ENCODE results near the gene PLA2G10. TPM values are rescaled to one million over a fixed set of nuclear protein-coding genes. Genes with fewer than 3 reads are reported as not detected.
"Not testable (repeated sequence)": the region's sequence is repeated elsewhere in the genome, so short reads cannot be mapped to it uniquely, and the experiment has no call there.

Gene PLA2G10
- total RNA-seq, result not detected
- polyA plus RNA-seq, result 0.57 TPM
- long read RNA-seq, donor 1, result 0 reads
- long read RNA-seq, donor 2, result 0 reads
- long read RNA-seq, donor 3, result 0 reads
- long read RNA-seq, donor 4, result 0 reads
- long read RNA-seq, donor 5, result 0 reads
- long read RNA-seq, donor 6, result 0 reads
- long read RNA-seq, donor 7, result 0 reads
- long read RNA-seq, donor 8, result 0 reads
- long read RNA-seq, donor 9, result 0 reads
- long read RNA-seq, donor 10, result 0 reads

GRCh38 chr16:14694129-14694528 is at the start of gene PLA2G10:
Gene PLA2G10 (minus strand): TSS chr16:14694308. CDS start chr16:14694229, 79 bp downstream.
- not testable (repeated sequence) for DNase-seq (ENCODE audit: low read depth in 6 of 9, low spot score in 9 of 9)

GRCh38 chr16:14742273-14743128 is 48.4 kb upstream of the PLA2G10 start, which contains the start of gene NPIPA2:
Gene NPIPA2 (plus strand): TSS chr16:14742533. CDS start chr16:14748066, 5,533 bp downstream.
- not testable (repeated sequence) for H3K9me3 ChIP-seq (ENCODE audit: control insufficient read depth in 2 of 2, insufficient read depth in 1 of 2, low read length in 1 of 2)
- no CpG with 5 or more reads among the region's 73 CpGs for WGBS

More at GRCh38 chr16:14694129-14694528, at the start of gene PLA2G10:
- H3K27ac ChIP-seq (ENCODE audit: low read depth in 1 of 2, low read length in 1 of 2); H3K27me3 ChIP-seq (ENCODE audit: control insufficient read depth in 2 of 2, insufficient read depth in 1 of 2, low read length in 1 of 2); H3K9me3 ChIP-seq (ENCODE audit: control insufficient read depth in 2 of 2, insufficient read depth in 1 of 2, low read length in 1 of 2); H3K36me3 ChIP-seq (ENCODE audit: control insufficient read depth in 2 of 2, insufficient read depth in 2 of 2, low read length in 1 of 2); H3K4me3 ChIP-seq (ENCODE audit: low read length in 2 of 2); H3K4me1 ChIP-seq (ENCODE audit: control insufficient read depth in 2 of 2, insufficient read depth in 2 of 2, low read length in 2 of 2): not testable (repeated sequence)
- WGBS, result no CpG with 5 or more reads among the region's 28 CpGs

GRCh38 chr16:14741794-14742193 is 47.7 kb upstream of the PLA2G10 start:
- not testable (repeated sequence) for H3K4me1 ChIP-seq (ENCODE audit: control insufficient read depth in 2 of 2, insufficient read depth in 2 of 2, low read length in 2 of 2); DNase-seq (ENCODE audit: low read depth in 6 of 9, low spot score in 9 of 9)

More at GRCh38 chr16:14742273-14743128, 48.4 kb upstream of the PLA2G10 start, which contains the start of gene NPIPA2:
- H3K27me3 ChIP-seq (ENCODE audit: control insufficient read depth in 2 of 2, insufficient read depth in 1 of 2, low read length in 1 of 2); DNase-seq (ENCODE audit: low read depth in 6 of 9, low spot score in 9 of 9); H3K27ac ChIP-seq (ENCODE audit: low read depth in 1 of 2, low read length in 1 of 2); H3K36me3 ChIP-seq (ENCODE audit: control insufficient read depth in 2 of 2, insufficient read depth in 2 of 2, low read length in 1 of 2); H3K4me1 ChIP-seq (ENCODE audit: control insufficient read depth in 2 of 2, insufficient read depth in 2 of 2, low read length in 2 of 2); H3K4me3 ChIP-seq (ENCODE audit: low read length in 2 of 2): not testable (repeated sequence)

GRCh38 chr16:14740832-14741385 is 46.8 kb upstream of the PLA2G10 start:
- not testable (repeated sequence) for H3K27ac ChIP-seq (ENCODE audit: low read depth in 1 of 2, low read length in 1 of 2); H3K9me3 ChIP-seq (ENCODE audit: control insufficient read depth in 2 of 2, insufficient read depth in 1 of 2, low read length in 1 of 2); H3K27me3 ChIP-seq (ENCODE audit: control insufficient read depth in 2 of 2, insufficient read depth in 1 of 2, low read length in 1 of 2); H3K36me3 ChIP-seq (ENCODE audit: control insufficient read depth in 2 of 2, insufficient read depth in 2 of 2, low read length in 1 of 2); H3K4me1 ChIP-seq (ENCODE audit: control insufficient read depth in 2 of 2, insufficient read depth in 2 of 2, low read length in 2 of 2); H3K4me3 ChIP-seq (ENCODE audit: low read length in 2 of 2); DNase-seq (ENCODE audit: low read depth in 6 of 9, low spot score in 9 of 9)
- 87% methylated on average over 2 of the region's 10 CpGs for WGBS

More at GRCh38 chr16:14741794-14742193, 47.7 kb upstream of the PLA2G10 start:
- H3K27me3 ChIP-seq (ENCODE audit: control insufficient read depth in 2 of 2, insufficient read depth in 1 of 2, low read length in 1 of 2); H3K4me3 ChIP-seq (ENCODE audit: low read length in 2 of 2); H3K9me3 ChIP-seq (ENCODE audit: control insufficient read depth in 2 of 2, insufficient read depth in 1 of 2, low read length in 1 of 2); H3K36me3 ChIP-seq (ENCODE audit: control insufficient read depth in 2 of 2, insufficient read depth in 2 of 2, low read length in 1 of 2); H3K27ac ChIP-seq (ENCODE audit: low read depth in 1 of 2, low read length in 1 of 2): not testable (repeated sequence)
- WGBS, result no CpG with 5 or more reads among the region's 11 CpGs

- not testable (repeated sequence) for H3K27ac ChIP-seq (ENCODE audit: low read depth in 1 of 2, low read length in 1 of 2); H3K36me3 ChIP-seq (ENCODE audit: control insufficient read depth in 2 of 2, insufficient read depth in 2 of 2, low read length in 1 of 2); H3K27me3 ChIP-seq (ENCODE audit: control insufficient read depth in 2 of 2, insufficient read depth in 1 of 2, low read length in 1 of 2); H3K4me1 ChIP-seq (ENCODE audit: control insufficient read depth in 2 of 2, insufficient read depth in 2 of 2, low read length in 2 of 2); H3K9me3 ChIP-seq (ENCODE audit: control insufficient read depth in 2 of 2, insufficient read depth in 1 of 2, low read length in 1 of 2); DNase-seq (ENCODE audit: low read depth in 6 of 9, low spot score in 9 of 9); H3K4me3 ChIP-seq (ENCODE audit: low read length in 2 of 2)
- WGBS, result no CpG with 5 or more reads among the region's 28 CpGs
These were observed 39.1 kb upstream of the PLA2G10 start for GRCh38 chr16:14733233-14733632.

GRCh38 chr16:14703156-14704011 is 9.3 kb upstream of the PLA2G10 start, which contains the start of gene NPIPA3:
Gene NPIPA3 (plus strand): TSS chr16:14703411. CDS start chr16:14708944, 5,533 bp downstream.
- H3K4me1 ChIP-seq (ENCODE audit: control insufficient read depth in 2 of 2, insufficient read depth in 2 of 2, low read length in 2 of 2); H3K27ac ChIP-seq (ENCODE audit: low read depth in 1 of 2, low read length in 1 of 2); DNase-seq (ENCODE audit: low read depth in 6 of 9, low spot score in 9 of 9); H3K27me3 ChIP-seq (ENCODE audit: control insufficient read depth in 2 of 2, insufficient read depth in 1 of 2, low read length in 1 of 2); H3K36me3 ChIP-seq (ENCODE audit: control insufficient read depth in 2 of 2, insufficient read depth in 2 of 2, low read length in 1 of 2); H3K9me3 ChIP-seq (ENCODE audit: control insufficient read depth in 2 of 2, insufficient read depth in 1 of 2, low read length in 1 of 2); H3K4me3 ChIP-seq (ENCODE audit: low read length in 2 of 2): not testable (repeated sequence)
- WGBS, result no CpG with 5 or more reads among the region's 73 CpGs

GRCh38 chr16:14702672-14703071 is 8.6 kb upstream of the PLA2G10 start:
- H3K27me3 ChIP-seq (ENCODE audit: control insufficient read depth in 2 of 2, insufficient read depth in 1 of 2, low read length in 1 of 2); H3K36me3 ChIP-seq (ENCODE audit: control insufficient read depth in 2 of 2, insufficient read depth in 2 of 2, low read length in 1 of 2); H3K9me3 ChIP-seq (ENCODE audit: control insufficient read depth in 2 of 2, insufficient read depth in 1 of 2, low read length in 1 of 2); H3K4me1 ChIP-seq (ENCODE audit: control insufficient read depth in 2 of 2, insufficient read depth in 2 of 2, low read length in 2 of 2); DNase-seq (ENCODE audit: low read depth in 6 of 9, low spot score in 9 of 9); H3K4me3 ChIP-seq (ENCODE audit: low read length in 2 of 2); H3K27ac ChIP-seq (ENCODE audit: low read depth in 1 of 2, low read length in 1 of 2): not testable (repeated sequence)
- WGBS, result no CpG with 5 or more reads among the region's 11 CpGs

GRCh38 chr16:14701859-14702258 is 7.8 kb upstream of the PLA2G10 start:
- not testable (repeated sequence) for H3K4me1 ChIP-seq (ENCODE audit: control insufficient read depth in 2 of 2, insufficient read depth in 2 of 2, low read length in 2 of 2); H3K27ac ChIP-seq (ENCODE audit: low read depth in 1 of 2, low read length in 1 of 2); H3K36me3 ChIP-seq (ENCODE audit: control insufficient read depth in 2 of 2, insufficient read depth in 2 of 2, low read length in 1 of 2); H3K27me3 ChIP-seq (ENCODE audit: control insufficient read depth in 2 of 2, insufficient read depth in 1 of 2, low read length in 1 of 2); DNase-seq (ENCODE audit: low read depth in 6 of 9, low spot score in 9 of 9); H3K4me3 ChIP-seq (ENCODE audit: low read length in 2 of 2); H3K9me3 ChIP-seq (ENCODE audit: control insufficient read depth in 2 of 2, insufficient read depth in 1 of 2, low read length in 1 of 2)
- whole genome bisulfite sequencing, result 86% methylated on average over 2 of the region's 7 CpGs
